Lower leg skin (tissue), 3 donors: ENCODE data around the gene SUN2.

Source experiments
- CTCF ChIP-seq, 3 donors: fragments of 450-650 bp; IDR thresholded peaks; one replicate each; pipeline ENCODE4 v1.5.1; 2016; ENCODE audit warnings: antibody characterized with exemption in 3 of 3, mild to moderate bottlenecking in 3 of 3, moderate library complexity in 2 of 3
- POLR2A ChIP-seq, 2 donors: fragments of 450-650 bp; IDR thresholded peaks; one replicate each; pipeline ENCODE4 v1.6.1; 2016 to 2017; ENCODE audit warnings: antibody characterized with exemption in 2 of 2, mild to moderate bottlenecking in 1 of 2, moderate library complexity in 1 of 2

DNA sequence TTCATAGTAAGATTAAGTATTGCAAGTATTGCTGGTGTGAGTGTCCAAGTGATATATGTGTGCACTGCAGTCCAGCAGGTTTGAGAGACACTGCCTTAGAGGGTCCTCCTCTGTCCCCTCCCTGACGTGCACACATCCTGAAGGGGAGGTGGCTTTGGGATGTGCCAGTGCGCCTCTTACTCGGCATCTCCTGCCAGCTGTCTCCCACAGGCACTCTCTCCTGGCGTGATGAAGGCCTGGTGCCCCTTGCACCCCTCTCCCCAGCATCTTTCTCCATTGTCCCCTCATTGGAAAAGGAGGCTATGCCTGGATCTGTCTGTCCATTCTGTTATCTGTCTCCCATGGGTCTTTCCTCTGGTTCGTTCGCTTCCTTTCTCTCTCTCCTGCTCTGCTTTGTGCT, 25.9 kb downstream of the SUN2 start:
- TF ChIP-seq POLR2A (IDR thresholded peaks at IDR 0.05) (no peak), CTCF (IDR thresholded peaks at IDR 0.05) (no peak)
